Measurements from ENCODE around the gene TLE3.

Gene TLE3

DNA sequence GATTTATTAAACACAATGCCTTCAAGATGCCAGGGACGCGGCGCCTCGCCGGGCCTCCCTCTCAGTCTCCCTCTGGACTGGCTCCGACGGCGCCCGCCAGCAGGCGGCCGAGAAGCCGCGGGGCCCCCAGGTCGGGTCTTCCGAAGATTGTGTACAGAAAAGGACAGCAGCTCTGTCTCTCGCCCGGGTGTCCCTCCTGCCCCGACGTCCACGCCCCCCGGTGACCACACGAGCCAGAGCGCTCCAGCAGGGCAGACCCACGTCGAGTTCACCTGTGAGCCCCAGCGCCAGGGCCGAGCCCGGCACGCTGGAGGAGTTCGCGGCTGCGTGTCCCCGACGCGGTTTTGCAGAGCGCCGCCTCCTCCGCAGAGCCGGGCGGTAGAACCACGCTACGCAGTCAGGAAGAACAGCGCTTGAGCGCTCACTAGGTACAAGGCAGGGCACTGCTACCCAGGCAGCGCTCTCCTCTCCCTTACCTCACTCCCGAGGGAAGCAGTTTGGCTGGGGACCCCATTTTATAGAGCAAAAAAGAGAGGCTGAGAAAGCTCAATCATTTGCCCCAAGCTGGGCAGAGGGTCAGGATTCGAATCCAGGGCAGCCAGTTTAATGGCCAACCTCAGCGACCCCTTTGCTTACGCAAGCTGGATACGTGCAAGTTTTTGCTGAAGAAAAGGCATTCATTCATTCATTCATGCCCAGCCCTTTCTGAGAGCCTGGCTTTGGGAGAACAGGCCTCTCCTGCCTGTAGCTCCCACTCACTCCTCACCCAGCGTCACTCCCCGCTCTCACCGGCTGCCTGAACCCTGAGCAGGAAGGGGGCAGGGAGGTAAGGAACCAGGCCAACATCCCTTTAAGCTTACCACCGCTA, 3.0 kb upstream of the TLE3 start:
- in situ Hi-C loops (cut with HindIII; ENCODE audit: low pct_unique_long_range_greater_than_20kb, low sequenced_read_pairs) = no loop called here
- no peak for TF ChIP-seq JUND (IDR thresholded peaks at IDR 0.05; ENCODE audit: low read depth)
- DNase-seq (ENCODE audit: low read depth in 1 of 2, low spot score in 1 of 2) = peak in 1 of 2 experiments; percentile 80

GRCh38 chr15:70099967-70100473, 2.3 kb upstream of the TLE3 start:
- peak in 1 of 2 experiments; percentile 63 for DNase-seq (ENCODE audit: low read depth in 1 of 2, low spot score in 1 of 2)
- no peak for TF ChIP-seq JUND (IDR thresholded peaks at IDR 0.05; ENCODE audit: low read depth)
- in situ Hi-C loops (cut with HindIII; ENCODE audit: low pct_unique_long_range_greater_than_20kb, low sequenced_read_pairs) = no loop called here

DNA sequence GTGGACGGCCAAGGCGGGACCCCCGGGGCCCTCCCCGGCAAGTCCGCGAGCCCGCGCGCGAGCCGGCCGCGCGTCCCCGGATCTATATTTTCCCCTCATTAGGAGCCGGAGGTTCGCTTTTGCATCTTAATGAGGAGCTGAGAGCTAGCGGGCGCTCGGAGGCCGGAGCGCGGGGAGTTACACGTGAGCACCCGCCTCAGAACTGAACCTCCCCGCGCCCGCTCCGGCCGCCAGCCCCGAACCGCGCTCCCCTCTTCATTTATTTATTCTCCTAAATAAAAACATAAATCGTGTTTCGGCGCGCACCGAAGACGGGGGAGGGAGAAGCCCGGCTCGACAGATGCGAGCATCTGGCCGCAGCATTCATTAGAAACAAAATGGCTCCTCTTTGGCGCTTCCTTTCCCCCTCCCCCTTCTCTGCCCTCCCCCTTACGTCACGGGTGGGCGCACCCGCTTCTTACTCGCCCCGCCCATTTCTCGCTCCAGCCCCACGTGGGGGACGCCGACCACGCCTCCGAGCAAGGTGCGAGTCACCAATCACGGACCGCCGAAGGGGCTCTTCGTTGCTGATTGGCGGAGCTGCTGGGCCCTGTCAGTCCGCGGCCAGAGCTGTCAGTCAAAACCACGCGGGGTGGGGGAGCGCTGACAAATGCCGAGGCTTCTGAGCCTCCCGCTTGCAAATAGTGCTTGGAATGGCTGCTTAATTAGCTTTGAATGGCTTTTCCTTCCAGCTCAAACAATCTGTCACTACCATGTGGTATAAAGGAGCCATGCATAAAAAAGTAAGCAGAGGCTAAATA, 1.6 kb upstream of the TLE3 start:
- DNase-seq (ENCODE audit: low read depth in 1 of 2, low spot score in 1 of 2) = peak; percentile 99
- in situ Hi-C loops (cut with HindIII; ENCODE audit: low pct_unique_long_range_greater_than_20kb, low sequenced_read_pairs) = no loop called here
- TF ChIP-seq JUND (IDR thresholded peaks at IDR 0.05; ENCODE audit: low read depth) = no peak

- peak in 1 of 2 experiments; percentile 41 for DNase-seq (ENCODE audit: low read depth in 1 of 2, low spot score in 1 of 2)
- no peak for TF ChIP-seq JUND (IDR thresholded peaks at IDR 0.05; ENCODE audit: low read depth)
- in situ Hi-C loops (cut with HindIII; ENCODE audit: low pct_unique_long_range_greater_than_20kb, low sequenced_read_pairs) = no loop called here
Observed at GRCh38 chr15:70098461-70099166, 897 bp upstream of the TLE3 start.

- in situ Hi-C loops (cut with HindIII; ENCODE audit: low pct_unique_long_range_greater_than_20kb, low sequenced_read_pairs) = no loop called here
- TF ChIP-seq JUND (IDR thresholded peaks at IDR 0.05; ENCODE audit: low read depth) = no peak
- no peak for DNase-seq (ENCODE audit: low read depth in 1 of 2, low spot score in 1 of 2)
Observed at GRCh38 chr15:70098153-70098460, 390 bp upstream of the TLE3 start.

- no peak for DNase-seq (ENCODE audit: low read depth in 1 of 2, low spot score in 1 of 2)
- TF ChIP-seq JUND (IDR thresholded peaks at IDR 0.05; ENCODE audit: low read depth) = no peak
- in situ Hi-C loops (cut with HindIII; ENCODE audit: low pct_unique_long_range_greater_than_20kb, low sequenced_read_pairs) = no loop called here
Observed at GRCh38 chr15:70097063-70097320, 725 bp downstream of the TLE3 start.

DNA sequence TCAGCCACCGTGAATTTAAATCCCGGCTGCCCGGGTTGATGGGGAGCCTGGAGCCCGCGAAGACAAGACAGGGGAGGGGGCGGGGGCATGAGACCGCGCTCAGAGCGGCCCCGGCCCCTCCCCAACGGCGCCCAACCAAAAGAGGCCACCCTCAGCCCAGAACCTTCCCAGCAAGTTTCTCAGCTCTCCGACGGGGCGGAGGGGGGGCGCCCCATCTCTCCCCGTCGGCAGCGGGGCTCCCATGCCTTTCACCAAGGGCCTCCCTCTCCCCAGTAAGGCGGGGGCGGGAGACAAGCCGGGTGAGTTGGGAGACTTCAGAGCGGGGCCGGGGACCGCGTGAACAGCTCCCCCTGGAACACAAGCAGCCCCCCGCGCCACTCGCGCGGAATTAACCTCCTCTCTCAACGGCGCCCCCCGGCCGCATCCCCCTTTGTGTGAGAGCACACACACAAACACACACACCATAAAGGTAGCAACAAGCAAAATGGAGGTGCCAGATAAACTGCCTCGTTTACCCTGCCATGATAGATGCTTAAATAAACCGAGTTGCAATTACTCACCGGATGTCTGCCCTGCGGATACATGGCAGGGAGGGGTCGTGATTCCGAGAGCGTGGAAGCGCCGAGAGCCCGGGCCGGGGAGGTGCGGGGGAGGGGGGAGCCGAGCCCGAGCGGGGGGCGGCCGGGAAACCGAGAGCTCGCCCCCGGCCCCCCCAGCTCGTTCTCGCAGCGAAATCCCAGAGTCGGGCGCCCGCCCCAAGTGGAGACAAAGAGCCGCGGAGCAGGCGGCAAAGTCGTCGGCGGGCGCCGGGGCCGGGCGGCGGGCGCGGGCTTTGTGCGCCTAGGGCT, 1.3 kb downstream of the TLE3 start:
- peak in 1 of 2 experiments; percentile 59 for DNase-seq (ENCODE audit: low read depth in 1 of 2, low spot score in 1 of 2)
- no peak for TF ChIP-seq JUND (IDR thresholded peaks at IDR 0.05; ENCODE audit: low read depth)
- in situ Hi-C loops (cut with HindIII; ENCODE audit: low pct_unique_long_range_greater_than_20kb, low sequenced_read_pairs) = no loop called here

- in situ Hi-C loops (cut with HindIII; ENCODE audit: low pct_unique_long_range_greater_than_20kb, low sequenced_read_pairs) = no loop called here
- no peak for TF ChIP-seq JUND (IDR thresholded peaks at IDR 0.05; ENCODE audit: low read depth)
- peak in 1 of 2 experiments; percentile 30 for DNase-seq (ENCODE audit: low read depth in 1 of 2, low spot score in 1 of 2)
Observed at GRCh38 chr15:70095408-70096214, 2.1 kb downstream of the TLE3 start.

- peak in 1 of 2 experiments; percentile 38 for DNase-seq (ENCODE audit: low read depth in 1 of 2, low spot score in 1 of 2)
- no peak for TF ChIP-seq JUND (IDR thresholded peaks at IDR 0.05; ENCODE audit: low read depth)
- in situ Hi-C loops (cut with HindIII; ENCODE audit: low pct_unique_long_range_greater_than_20kb, low sequenced_read_pairs) = no loop called here
Observed at GRCh38 chr15:70094690-70095311, 2.9 kb downstream of the TLE3 start.

DNA sequence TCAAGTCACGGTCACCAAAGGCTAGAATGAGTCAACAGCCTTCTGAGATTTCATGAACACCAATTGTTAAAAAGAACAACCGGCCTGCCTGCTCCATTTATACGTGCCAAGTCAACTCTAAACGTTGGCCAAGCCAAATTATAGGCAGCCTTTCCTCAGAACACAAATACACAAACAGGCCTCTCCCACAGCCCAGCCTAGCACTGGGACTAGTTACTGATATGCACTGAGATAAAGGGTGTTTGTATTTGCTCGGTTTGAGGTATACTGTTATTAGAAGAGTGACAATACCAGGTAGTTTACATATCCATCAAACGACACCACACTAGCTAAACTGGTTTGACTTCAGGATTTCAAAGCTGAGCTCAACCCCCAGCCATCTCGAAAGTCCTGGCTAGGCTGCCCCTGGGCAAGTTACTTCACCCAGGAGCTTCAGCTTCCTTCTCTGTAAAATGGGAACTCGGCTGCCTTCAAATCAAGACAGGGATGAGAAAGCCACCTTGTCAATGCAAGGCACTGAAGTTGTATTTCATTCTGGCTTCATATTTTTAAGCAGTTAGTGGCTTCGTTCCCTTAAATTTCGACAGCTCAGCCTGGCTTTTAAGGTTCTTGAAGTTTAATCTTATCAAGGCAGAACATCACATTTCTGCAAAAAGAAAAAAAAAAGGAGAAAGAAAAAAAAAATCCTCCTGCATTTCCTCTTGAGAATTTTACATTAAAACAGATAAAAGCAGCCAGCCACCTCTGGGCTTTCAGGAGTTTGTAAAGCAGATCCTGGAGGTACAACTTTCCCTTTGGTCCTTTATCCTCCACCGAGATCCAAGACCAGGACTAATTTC, 4.0 kb downstream of the TLE3 start:
- in situ Hi-C loops (cut with HindIII; ENCODE audit: low pct_unique_long_range_greater_than_20kb, low sequenced_read_pairs) = no loop called here
- peak; percentile 98 for TF ChIP-seq JUND (IDR thresholded peaks at IDR 0.05; ENCODE audit: low read depth)
- DNase-seq (ENCODE audit: low read depth in 1 of 2, low spot score in 1 of 2) = peak; percentile 78 to 99

All from T47D (cell line).